WERI-Rb-1 (cell line): ENCODE results near the gene BBOX1.
"Not testable (repeated sequence)": the region's sequence is repeated elsewhere in the genome, so short reads cannot be mapped to it uniquely, and the experiment has no call there.

Experiments
- DNase-seq: peaks from one replicate; pipeline ENCODE4 v3.0.0-alpha.2; 2020
- H3K27ac ChIP-seq: fragments of 250-450 bp; sonication (Bioruptor Pico); 2 replicates; pipeline ENCODE4 v1.5.1; 2020; ENCODE audit warnings: mild to moderate bottlenecking, moderate library complexity
- H3K27me3 ChIP-seq: fragments of 250-450 bp; sonication (Bioruptor Pico); 2 replicates; pipeline ENCODE4 v1.5.1; 2021; ENCODE audit warnings: mild to moderate bottlenecking, low read depth, moderate library complexity; ENCODE audit not compliant: insufficient read depth, severe bottlenecking
- H3K36me3 ChIP-seq: fragments of 250-450 bp; sonication (Bioruptor Pico); 2 replicates; pipeline ENCODE4 v1.5.1; 2020; ENCODE audit warnings: mild to moderate bottlenecking, moderate library complexity
- H3K4me3 ChIP-seq: 2 replicates; pipeline ENCODE4 v1.5.1; 2011; ENCODE audit warnings: low read depth, mild to moderate bottlenecking, control low read depth, low read length
- H3K9me3 ChIP-seq: fragments of 250-450 bp; sonication (Bioruptor Pico); 2 replicates; pipeline ENCODE4 v1.5.1; 2021; ENCODE audit warnings: mild to moderate bottlenecking, moderate library complexity; ENCODE audit not compliant: severe bottlenecking
- CTCF ChIP-seq: IDR thresholded peaks from 2 replicates; pipeline ENCODE4 v1.5.1; 2011; ENCODE audit warnings: low read depth, mild to moderate bottlenecking, control low read depth, inconsistent platforms, low read length

The BBOX1 gene

GRCh38 chr11:26997378-26997777 lies 43.2 kb upstream of the BBOX1 start:
- no peak for DNase-seq
- no peak overlapping the region for H3K4me3 ChIP-seq

GRCh38 chr11:27001136-27001730 lies 39.4 kb upstream of the BBOX1 start:
- H3K27me3 ChIP-seq, H3K9me3 ChIP-seq, H3K4me3 ChIP-seq, DNase-seq, H3K36me3 ChIP-seq, H3K27ac ChIP-seq: not testable (repeated sequence)

More at GRCh38 chr11:26997378-26997777, 43.2 kb upstream of the BBOX1 start:
- H3K36me3 ChIP-seq, result no peaks in the 10 kb centered on the region
- peaks cover 20% of the 10 kb centered on the region for H3K27me3 ChIP-seq
- H3K27ac ChIP-seq, result no peak overlapping the region
- TF ChIP-seq CTCF, result no peak
- no peaks in the 10 kb centered on the region for H3K9me3 ChIP-seq

- Histone ChIP-seq H3K27ac (no peak overlapping the region), H3K9me3 (no peaks in the 10 kb centered on the region)
These were observed 38.2 kb upstream of the BBOX1 start for GRCh38 chr11:27002431-27002830.

GRCh38 chr11:27002838-27003237 lies 37.8 kb upstream of the BBOX1 start:
- Histone ChIP-seq H3K36me3 (no peaks in the 10 kb centered on the region), H3K9me3 (no peaks in the 10 kb centered on the region), H3K4me3 (no peak overlapping the region), H3K27ac (no peak overlapping the region), H3K27me3 (peaks cover 6% of the 10 kb centered on the region)
- TF ChIP-seq CTCF, result no peak
- no peak for DNase-seq

More at GRCh38 chr11:27002431-27002830, 38.2 kb upstream of the BBOX1 start:
- Histone ChIP-seq H3K36me3 (no peaks in the 10 kb centered on the region), H3K27me3 (peaks cover 6% of the 10 kb centered on the region), H3K4me3 (no peak overlapping the region)
- no peak for TF ChIP-seq CTCF
- no peak for DNase-seq

- H3K27ac ChIP-seq, result no peak overlapping the region
- H3K27me3 ChIP-seq, result peaks cover 3% of the 10 kb centered on the region
- no peak for TF ChIP-seq CTCF
- no peaks in the 10 kb centered on the region for H3K9me3 ChIP-seq
- no peaks in the 10 kb centered on the region for H3K36me3 ChIP-seq
- H3K4me3 ChIP-seq, result no peak overlapping the region
- DNase-seq, result no peak
These were observed 36.5 kb upstream of the BBOX1 start for GRCh38 chr11:27004103-27004502.

- no peaks in the 10 kb centered on the region for H3K9me3 ChIP-seq
- H3K4me3 ChIP-seq, result no peak overlapping the region
- no peak for DNase-seq
- no peak for TF ChIP-seq CTCF
- peaks cover 12% of the 10 kb centered on the region for H3K27me3 ChIP-seq
- no peak overlapping the region for H3K27ac ChIP-seq
- no peaks in the 10 kb centered on the region for H3K36me3 ChIP-seq
These were observed 31.6 kb upstream of the BBOX1 start for GRCh38 chr11:27008811-27009535.
